Panc1 (cell line): ENCODE results near the gene TMPRSS6. TPM values are rescaled to one million over a fixed set of nuclear protein-coding genes. Genes with fewer than 3 reads are reported as not detected.

ENCODE experiments used
- ATAC-seq: fragments of 200-7000 bp; cut with Tn5 transposase; 2 replicates; pipeline ENCODE4 v1.9.1; 2020; ENCODE audit warnings: mild to moderate bottlenecking, moderate library complexity
- BruUV-seq: library from RNA; stranded (reverse); fragments of 400-500 nt; replicated peaks from 2 replicates; lab custom pipeline; 2021; lab: Mats Ljungman, UMichigan
- CTCF ChIA-PET: fragments of 300-600 bp; sonication (Branson Sonifier 250); formaldehyde crosslinking; loops from one replicate; lab custom pipeline; 2022; ENCODE audit warnings: antibody characterized with exemption; lab: Charles Lee
- POLR2A ChIA-PET: fragments of 300-600 bp; sonication (Branson Sonifier 250); formaldehyde crosslinking; loops from one replicate; lab custom pipeline; 2022; ENCODE audit warnings: antibody characterized with exemption; lab: Charles Lee
- DNase-seq: peaks from one replicate; pipeline ENCODE4 v3.0.0-alpha.2; 2010; ENCODE audit warnings: low read depth, low spot score
- H3K27ac ChIP-seq: 2 replicates; pipeline ENCODE4 v1.5.1; 2011; ENCODE audit warnings: mild to moderate bottlenecking, low read length, inconsistent platforms
- H3K27me3 ChIP-seq: fragments of 200-500 bp; sonication (Bioruptor generic); 2 replicates; pipeline ENCODE4 v1.6.0; 2014; ENCODE audit warnings: low read length, inconsistent platforms; ENCODE audit not compliant: control insufficient read depth, insufficient read depth
- H3K36me3 ChIP-seq: fragments of 200-500 bp; sonication (Bioruptor generic); 2 replicates; pipeline ENCODE4 v1.5.1; 2014; ENCODE audit warnings: inconsistent platforms, mild to moderate bottlenecking, low read length, moderate library complexity; ENCODE audit not compliant: control insufficient read depth, insufficient read depth
- H3K4me1 ChIP-seq: 2 replicates; pipeline ENCODE4 v1.5.1; 2011; ENCODE audit warnings: inconsistent platforms, mild to moderate bottlenecking, low read length, moderate library complexity; ENCODE audit not compliant: control insufficient read depth, insufficient read depth
- H3K4me3 ChIP-seq, 2 experiments: 2 replicates each; pipeline ENCODE4 v1.5.1; 2011 to 2012; ENCODE audit warnings: low read depth in 2 of 2, low read length in 2 of 2, mild to moderate bottlenecking in 2 of 2, inconsistent platforms in 1 of 2, moderate library complexity in 1 of 2
- H3K9me3 ChIP-seq: fragments of 200-500 bp; sonication (Bioruptor generic); 2 replicates; pipeline ENCODE4 v1.5.1; 2014; ENCODE audit warnings: low read depth, mild to moderate bottlenecking, inconsistent platforms, low read length, moderate library complexity; ENCODE audit not compliant: control insufficient read depth, insufficient read depth
- CTCF ChIP-seq: fragments of 450-650 bp; IDR thresholded peaks from 2 replicates; pipeline ENCODE4 v1.5.1; 2017; ENCODE audit warnings: mild to moderate bottlenecking
- POLR2AphosphoS5 ChIP-seq: IDR thresholded peaks from 2 replicates; pipeline ENCODE4 v1.6.1; 2012; ENCODE audit warnings: mild to moderate bottlenecking, low read depth, low read length, moderate library complexity
- REST ChIP-seq, 2 experiments: IDR thresholded peaks; 2 replicates each; pipeline ENCODE4 v1.6.1; 2011 to 2012; ENCODE audit warnings: low read depth in 2 of 2, control low read depth in 1 of 2, low read length in 1 of 2, mild to moderate bottlenecking in 1 of 2, moderate library complexity in 1 of 2; ENCODE audit not compliant: insufficient read depth in 1 of 2
- SIN3A ChIP-seq: IDR thresholded peaks from 2 replicates; pipeline ENCODE4 v1.6.1; 2012; ENCODE audit warnings: low read depth, mild to moderate bottlenecking, low read length, moderate library complexity, borderline replicate concordance; ENCODE audit not compliant: insufficient read depth
- TCF7L2 ChIP-seq: IDR thresholded peaks from 2 replicates; pipeline ENCODE4 v1.6.1; 2011; ENCODE audit warnings: mild to moderate bottlenecking, low read depth, low read length, inconsistent platforms
- in situ Hi-C: cut with HindIII; loops from 2 replicates; pipeline ENCODE4 v1.10.0; 2016; ENCODE audit warnings: low sequenced_read_pairs, low pct_unique_long_range_greater_than_20kb
- intact Hi-C: fragments of 100-400 bp; cut with micrococcal nuclease; formaldehyde crosslinking; loops from one replicate; pipeline ENCODE4 v1.10.0; 2022; ENCODE audit not compliant: unreplicated experiment
- total RNA-seq: library from RNA; stranded (reverse); gene quantifications from one replicate; pipeline ENCODE4 v1.2.1, GENCODE V29; 2021; ENCODE audit not compliant: unreplicated experiment

TMPRSS6 gene
- total RNA-seq, 1 experiment from 2014 or later = not detected

DNA sequence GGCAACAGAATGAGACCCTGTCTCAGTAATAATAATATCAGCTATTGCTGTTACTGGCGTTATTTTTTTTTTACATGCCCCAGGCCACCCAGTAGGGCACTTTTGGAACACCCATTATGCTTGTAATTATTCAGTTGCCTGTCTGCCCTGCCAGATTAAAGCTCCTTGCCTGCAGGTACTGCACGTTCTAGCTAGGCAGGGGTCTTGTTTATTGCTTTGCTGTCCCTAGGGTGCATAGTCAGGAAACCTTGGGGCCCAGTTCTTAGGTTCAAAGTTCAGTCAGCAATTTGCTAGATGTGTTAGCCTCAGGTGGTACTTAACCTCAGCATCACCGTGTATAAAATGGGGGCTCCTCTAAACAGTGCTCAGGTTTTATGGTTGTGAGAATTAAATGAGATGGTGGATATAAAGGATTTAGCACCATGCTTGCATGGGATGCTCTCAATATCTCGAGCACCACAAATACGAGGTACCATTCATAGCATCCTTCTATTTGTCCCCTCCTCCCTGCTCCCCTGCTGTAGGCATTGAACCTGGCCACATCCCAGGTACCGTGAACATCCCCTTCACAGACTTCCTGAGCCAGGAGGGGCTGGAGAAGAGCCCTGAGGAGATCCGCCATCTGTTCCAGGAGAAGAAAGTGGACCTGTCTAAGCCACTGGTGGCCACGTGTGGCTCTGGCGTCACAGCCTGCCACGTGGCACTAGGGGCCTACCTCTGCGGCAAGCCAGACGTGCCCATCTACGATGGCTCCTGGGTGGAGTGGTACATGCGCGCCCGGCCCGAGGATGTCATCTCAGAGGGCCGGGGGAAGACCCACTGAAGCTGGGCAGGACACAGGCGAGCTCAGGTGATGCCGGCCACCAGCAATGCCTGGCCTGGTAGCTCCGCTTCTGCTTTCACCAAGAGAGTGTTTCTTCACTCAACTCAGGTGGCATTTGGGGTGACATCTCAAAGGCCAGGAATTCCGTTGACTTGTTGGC, 80.5 kb downstream of the TMPRSS6 start:
- TF ChIP-seq REST (IDR thresholded peaks at IDR 0.05; ENCODE audit: insufficient read depth in 1 of 2, low read depth in 2 of 2, low read length in 1 of 2) = no peak
- TF ChIP-seq CTCF = no peak
- TF ChIP-seq SIN3A = no peak
- TF ChIP-seq POLR2AphosphoS5 = no peak
- no peak for TF ChIP-seq TCF7L2
- POLR2A ChIA-PET = no interaction called here
- no TSS peak for BruUV-seq
- Histone ChIP-seq H3K27me3 (no peaks in the 10 kb centered on the region), H3K4me3 (no peak overlapping the region), H3K4me1 (peaks cover 4% of the 10 kb centered on the region; the same call in 1 of the 2 replicates), H3K27ac (no peak overlapping the region), H3K9me3 (no peaks in the 10 kb centered on the region), H3K36me3 (no peaks in the 10 kb centered on the region)
- no peak for DNase-seq
- CTCF ChIA-PET = interaction anchor here (0.6 to 0.9 kb wide), 2 partner anchors 22 to 137 kb away, joined by 4 to 9 read pairs; partner anchors contain the start of gene KCTD17
- intact Hi-C loops = no loop called here
- no peak for ATAC-seq
- in situ Hi-C loops = no loop called here

DNA sequence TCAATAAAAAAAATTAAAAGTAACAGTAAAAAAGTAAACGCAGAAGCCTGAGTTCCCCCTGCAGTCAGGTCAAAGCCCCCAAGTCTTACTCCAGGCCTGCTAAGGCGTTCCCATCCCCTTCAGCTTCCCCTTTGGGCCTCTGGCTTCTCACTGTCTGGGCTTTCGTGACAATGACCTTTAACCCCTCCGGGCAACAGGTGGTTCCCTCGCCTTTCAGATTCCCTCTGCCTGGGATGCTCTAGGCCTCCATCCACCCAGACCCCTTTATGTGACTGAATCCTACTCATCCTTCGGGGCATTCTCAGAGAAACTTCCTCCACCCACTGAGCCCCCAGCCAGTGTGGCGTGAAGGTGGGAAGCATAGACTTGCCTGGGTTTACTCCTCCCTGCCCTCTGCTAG, 82.0 kb downstream of the TMPRSS6 start:
- H3K9me3 ChIP-seq = no peaks in the 10 kb centered on the region
- in situ Hi-C loops = no loop called here
- H3K27me3 ChIP-seq = no peaks in the 10 kb centered on the region
- POLR2A ChIA-PET = no interaction called here
- no peak overlapping the region for H3K27ac ChIP-seq
- intact Hi-C loops = no loop called here
- peaks cover 4% of the 10 kb centered on the region; the same call in 1 of the 2 replicates for H3K4me1 ChIP-seq
- no peak overlapping the region for H3K4me3 ChIP-seq
- CTCF ChIA-PET = no interaction called here
- ATAC-seq (no peak), DNase-seq (no peak)
- BruUV-seq = TSS peak; percentile 64
- no peaks in the 10 kb centered on the region for H3K36me3 ChIP-seq
- TF ChIP-seq SIN3A (no peak), CTCF (no peak), POLR2AphosphoS5 (no peak), TCF7L2 (no peak), REST (IDR thresholded peaks at IDR 0.05; ENCODE audit: insufficient read depth in 1 of 2, low read depth in 2 of 2, low read length in 1 of 2) (no peak)
